Cardiac fibroblast (primary cell): ENCODE data around the gene TCL1B.

Experiments
- DNase-seq, 2 donors: peaks; one replicate each; pipeline versions ENCODE4 v3.0.0 to v3.0.0-alpha.2; 2010; ENCODE audit warnings: low read depth in 2 of 2
- H3K4me3 ChIP-seq, 2 donors: replicated peaks in 1 of 2; 1 replicate in 1 of 2; 2 replicates in 1 of 2; pipeline ENCODE4 v1.5.1; 2011; ENCODE audit warnings: low read depth in 2 of 2, low read length in 2 of 2, mild to moderate bottlenecking in 2 of 2, moderate library complexity in 1 of 2
- CTCF ChIP-seq: IDR thresholded peaks from one replicate; pipeline ENCODE4 v1.5.1; 2011; ENCODE audit warnings: low read depth, mild to moderate bottlenecking, low read length, inconsistent platforms

The TCL1B gene

GRCh38 chr14:95690815-95691214, 4.6 kb downstream of the TCL1B start:
- H3K4me3 ChIP-seq = no peak overlapping the region
- no peak for TF ChIP-seq CTCF

GRCh38 chr14:95691591-95691990, 5.4 kb downstream of the TCL1B start:
- no peak for TF ChIP-seq CTCF
- no peak overlapping the region for H3K4me3 ChIP-seq
- no peak for DNase-seq

More at GRCh38 chr14:95690815-95691214, 4.6 kb downstream of the TCL1B start:
- DNase-seq = no peak

- no peak for DNase-seq
- no peak for TF ChIP-seq CTCF
- H3K4me3 ChIP-seq = no peak overlapping the region
Measured at GRCh38 chr14:95692109-95692508, 5.9 kb downstream of the TCL1B start.

GRCh38 chr14:95695051-95695450, 8.8 kb downstream of the TCL1B start:
- no peak for TF ChIP-seq CTCF
- H3K4me3 ChIP-seq = no peak overlapping the region
- no peak for DNase-seq

GRCh38 chr14:95695913-95696312, 9.7 kb downstream of the TCL1B start:
- H3K4me3 ChIP-seq = no peak overlapping the region
- TF ChIP-seq CTCF = no peak
- no peak for DNase-seq

GRCh38 chr14:95696741-95697140, 10.5 kb downstream of the TCL1B start:
- DNase-seq = no peak
- no peak overlapping the region for H3K4me3 ChIP-seq
- TF ChIP-seq CTCF = no peak

GRCh38 chr14:95697764-95698163, 11.5 kb downstream of the TCL1B start:
- no peak overlapping the region for H3K4me3 ChIP-seq
- DNase-seq = no peak
- TF ChIP-seq CTCF = no peak
